Coronary artery (tissue), 2 donors: ENCODE measurements around the gene TWIST2.

Experiments
- DNase-seq: peaks from one replicate; pipeline ENCODE4 v3.0.0-alpha.2; 2017; ENCODE audit warnings: low spot score
- H3K27ac ChIP-seq, 2 donors: fragments of 200-600 bp; sonication (generic); one replicate each; pipeline ENCODE4 v1.5.1; 2016 to 2019
- H3K4me3 ChIP-seq: fragments of 200-600 bp; sonication (generic); 2 replicates; pipeline ENCODE4 v1.5.1; 2016; ENCODE audit warnings: mild to moderate bottlenecking, moderate library complexity
- TF ChIP-seq, protein P1 (sequence below): fragments of 200-600 bp; sonication (generic); IDR thresholded peaks from one replicate; pipeline ENCODE4 v1.5.1; 2019; ENCODE audit warnings: antibody characterized with exemption

TWIST2 gene

DNA sequence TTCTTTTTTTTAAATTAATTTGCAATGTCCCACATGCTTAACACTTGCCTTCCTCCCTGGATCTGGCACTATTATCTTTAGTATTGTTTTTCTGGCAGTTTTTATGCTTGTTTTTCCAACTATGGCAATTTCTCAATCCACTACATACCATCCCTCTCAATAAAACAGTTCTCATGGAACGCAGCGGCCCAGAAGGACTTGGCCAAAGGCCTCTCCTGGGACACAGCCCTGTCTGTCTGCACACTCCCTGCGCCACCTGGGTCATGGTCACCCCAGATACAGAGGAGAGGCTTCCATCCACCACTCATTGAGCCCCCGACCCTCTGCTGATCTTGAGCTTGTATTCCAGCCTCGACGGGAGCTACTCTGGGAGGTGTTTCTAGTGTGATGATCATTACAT is 91.2 kb downstream of the TWIST2 start:
- Histone ChIP-seq H3K27ac (peak overlapping the region in 1 of 2 donors; percentile 59), H3K4me3 (no peak overlapping the region)
- peak; percentile 75 for DNase-seq
- TF ChIP-seq, protein P1, sequence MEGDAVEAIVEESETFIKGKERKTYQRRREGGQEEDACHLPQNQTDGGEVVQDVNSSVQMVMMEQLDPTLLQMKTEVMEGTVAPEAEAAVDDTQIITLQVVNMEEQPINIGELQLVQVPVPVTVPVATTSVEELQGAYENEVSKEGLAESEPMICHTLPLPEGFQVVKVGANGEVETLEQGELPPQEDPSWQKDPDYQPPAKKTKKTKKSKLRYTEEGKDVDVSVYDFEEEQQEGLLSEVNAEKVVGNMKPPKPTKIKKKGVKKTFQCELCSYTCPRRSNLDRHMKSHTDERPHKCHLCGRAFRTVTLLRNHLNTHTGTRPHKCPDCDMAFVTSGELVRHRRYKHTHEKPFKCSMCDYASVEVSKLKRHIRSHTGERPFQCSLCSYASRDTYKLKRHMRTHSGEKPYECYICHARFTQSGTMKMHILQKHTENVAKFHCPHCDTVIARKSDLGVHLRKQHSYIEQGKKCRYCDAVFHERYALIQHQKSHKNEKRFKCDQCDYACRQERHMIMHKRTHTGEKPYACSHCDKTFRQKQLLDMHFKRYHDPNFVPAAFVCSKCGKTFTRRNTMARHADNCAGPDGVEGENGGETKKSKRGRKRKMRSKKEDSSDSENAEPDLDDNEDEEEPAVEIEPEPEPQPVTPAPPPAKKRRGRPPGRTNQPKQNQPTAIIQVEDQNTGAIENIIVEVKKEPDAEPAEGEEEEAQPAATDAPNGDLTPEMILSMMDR = no peak

DNA sequence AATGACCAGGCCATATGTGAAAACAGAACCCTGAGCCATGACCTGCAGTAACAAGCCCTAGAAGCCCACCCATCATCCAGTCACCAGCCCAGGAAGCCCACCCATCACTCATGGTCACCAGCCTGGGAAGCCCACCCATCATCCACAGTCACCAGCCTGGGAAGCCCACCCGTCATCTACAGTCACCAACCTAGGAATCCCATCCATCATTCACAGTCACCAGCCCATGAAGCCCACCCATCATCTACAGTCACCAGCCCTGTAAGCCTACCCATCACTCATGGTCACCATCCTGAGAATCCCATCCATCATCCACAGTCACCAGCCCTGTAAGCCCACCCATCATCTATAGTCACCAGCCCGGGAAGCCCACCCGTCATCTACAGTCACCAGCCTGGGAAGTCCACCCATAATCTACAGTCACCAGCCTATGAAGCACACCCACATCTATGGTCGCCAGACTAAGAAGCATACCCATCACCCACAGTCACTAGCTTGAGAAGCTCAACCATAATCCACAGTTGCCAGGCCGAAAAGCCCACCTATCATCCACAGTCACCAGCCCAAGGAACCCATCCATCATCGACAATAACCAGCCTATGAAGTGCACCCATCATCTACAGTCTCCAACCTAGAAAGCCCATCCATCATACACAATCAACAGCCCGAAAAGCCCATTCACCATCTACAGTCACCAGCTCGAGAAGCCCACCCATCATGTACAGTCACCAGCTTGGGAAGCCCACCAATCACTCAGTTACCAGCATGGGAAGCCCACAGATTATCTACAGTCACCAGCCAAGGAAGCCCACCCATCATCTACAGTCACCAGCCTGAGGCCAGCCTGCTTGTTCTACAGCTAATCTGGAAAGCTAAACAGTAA is 91.9 kb downstream of the TWIST2 start:
- H3K27ac ChIP-seq = peak overlapping the region in 1 of 2 donors; percentile 59
- peak; percentile 68 for DNase-seq
- H3K4me3 ChIP-seq = no peak overlapping the region
- TF ChIP-seq, protein P1 = no peak

DNA sequence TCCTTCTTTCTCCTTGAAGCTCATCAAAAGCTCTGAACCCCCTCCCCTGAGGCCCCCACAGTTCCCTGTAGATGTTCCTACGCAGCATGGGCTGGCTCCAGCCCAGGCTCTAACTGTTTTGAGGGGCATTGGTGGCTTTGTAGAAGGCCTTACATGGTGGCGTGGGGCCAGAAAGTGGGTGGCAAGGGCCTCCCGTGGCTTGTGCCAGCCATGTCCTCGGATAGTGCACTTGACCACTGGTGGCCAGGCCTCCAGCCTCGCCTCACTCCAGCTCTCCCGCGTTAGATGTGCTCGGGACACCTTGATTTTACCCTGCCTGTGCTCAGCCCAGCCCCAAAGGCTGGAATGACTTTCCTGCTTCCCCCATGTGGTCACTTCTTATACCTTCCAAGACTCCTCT is 92.9 kb downstream of the TWIST2 start:
- H3K4me3 ChIP-seq = no peak overlapping the region
- DNase-seq = no peak
- no peak overlapping the region for H3K27ac ChIP-seq
- TF ChIP-seq, protein P1 = no peak

DNA sequence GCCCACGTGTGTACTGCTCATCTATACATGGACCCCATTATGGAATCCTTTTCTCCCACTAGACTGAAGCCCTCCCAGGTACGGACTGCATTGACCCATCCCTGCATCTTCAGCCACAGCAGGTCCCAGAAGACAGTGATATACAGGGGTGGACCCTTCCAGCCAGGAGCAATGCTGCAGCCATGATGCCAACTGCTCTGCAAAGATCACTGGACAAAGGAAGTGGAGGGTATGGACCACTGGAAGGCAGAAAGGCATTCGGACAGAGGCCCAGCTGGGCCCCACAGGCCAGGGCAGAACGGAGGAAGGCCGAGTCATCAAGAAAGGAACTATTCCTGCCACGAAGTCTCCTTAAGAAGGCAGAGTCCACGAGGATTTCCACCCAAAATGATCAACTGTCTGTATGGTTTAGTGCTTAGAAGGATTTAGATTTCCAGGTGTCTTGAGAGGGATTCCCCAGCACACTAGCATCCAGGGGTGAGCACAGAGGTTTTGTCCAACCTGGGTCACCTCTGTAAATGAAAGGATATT is 93.4 kb downstream of the TWIST2 start:
- TF ChIP-seq, protein P1 = no peak
- Histone ChIP-seq H3K4me3 (no peak overlapping the region), H3K27ac (no peak overlapping the region)
- DNase-seq = no peak

DNA sequence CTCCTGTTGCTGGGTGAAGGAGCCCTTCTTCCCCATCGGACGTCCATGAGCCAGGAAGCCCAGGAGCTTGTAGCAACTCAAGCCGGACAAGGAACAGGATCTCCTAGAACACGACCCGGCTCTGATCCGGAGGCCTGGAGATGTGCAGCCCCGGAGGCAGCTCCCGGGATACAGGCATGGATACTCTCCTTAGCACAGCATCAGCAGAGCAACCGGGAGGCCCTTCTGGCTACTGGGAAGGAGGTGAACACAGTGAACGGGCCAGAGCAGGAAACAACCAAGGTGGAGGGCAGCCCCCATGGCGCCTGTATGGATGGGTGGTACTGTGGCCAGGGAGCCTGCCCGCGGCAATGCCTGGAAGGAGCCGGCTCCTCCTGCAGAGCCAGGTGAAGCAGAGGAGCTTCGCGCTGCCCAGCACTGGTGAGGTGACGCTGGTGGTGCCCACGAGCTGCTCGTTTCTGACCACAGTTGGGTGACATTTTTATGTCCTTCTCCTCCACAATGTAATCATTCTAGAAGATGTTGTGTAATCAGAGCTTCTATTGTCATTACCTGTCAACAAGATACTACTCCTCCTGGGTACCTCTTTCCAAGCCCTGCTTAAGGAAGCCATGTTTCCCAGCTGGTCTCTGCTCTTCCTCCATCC is 94.3 kb downstream of the TWIST2 start:
- no peak overlapping the region for H3K4me3 ChIP-seq
- no peak overlapping the region for H3K27ac ChIP-seq
- DNase-seq = peak; percentile 72
- TF ChIP-seq, protein P1 = no peak

DNA sequence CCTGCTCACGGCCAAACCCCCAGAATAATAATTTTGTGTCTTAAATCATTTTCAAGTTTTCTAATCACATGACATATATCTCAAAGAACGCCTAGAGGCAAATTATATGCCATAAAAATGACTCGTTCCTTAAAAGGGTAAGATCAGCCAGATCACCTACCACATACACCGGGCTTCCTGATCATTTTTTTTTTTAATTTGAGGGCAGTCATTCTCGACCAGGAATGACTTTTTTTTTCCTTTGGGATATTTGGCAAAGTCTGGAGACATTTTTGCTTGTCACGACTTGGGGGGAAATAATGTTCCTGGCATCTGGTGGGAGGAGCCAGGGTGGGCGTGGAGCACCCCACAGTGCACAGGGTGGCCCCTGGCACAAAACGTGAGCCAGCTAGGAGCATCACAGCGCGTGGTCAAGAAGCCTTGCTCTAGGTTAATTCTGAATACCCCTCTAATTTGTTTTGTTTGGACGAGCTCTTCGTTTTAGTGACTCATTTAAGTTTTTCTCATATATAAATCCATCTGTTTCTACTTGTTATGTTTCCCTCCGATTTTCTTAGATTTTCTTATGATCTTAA is 94.9 kb downstream of the TWIST2 start:
- H3K27ac ChIP-seq = no peak overlapping the region
- H3K4me3 ChIP-seq = no peak overlapping the region
- DNase-seq = no peak
- TF ChIP-seq, protein P1 = no peak
